H9 (cell line): Measurements from ENCODE around the gene GPD2. TPM values are rescaled to one million over a fixed set of nuclear protein-coding genes. Genes with fewer than 3 reads are reported as not detected.

Experiments
- DNase-seq: peaks from one replicate; pipeline ENCODE4 v3.0.0-alpha.2; 2017
- H2AFZ ChIP-seq: one replicate; pipeline ENCODE4 v1.6.1; 2013; ENCODE audit warnings: mild to moderate bottlenecking, low read length, control low read depth, moderate library complexity
- H2AK5ac ChIP-seq: 2 replicates; pipeline ENCODE4 v1.6.1; 2013; ENCODE audit warnings: low read length, control low read depth, mixed read lengths; ENCODE audit not compliant: insufficient read length
- H2BK120ac ChIP-seq: one replicate; pipeline ENCODE4 v1.6.1; 2013; ENCODE audit warnings: low read depth, mild to moderate bottlenecking, low read length, control low read depth, inconsistent platforms; ENCODE audit not compliant: poor library complexity, severe bottlenecking
- H2BK12ac ChIP-seq: 2 replicates; pipeline ENCODE4 v1.6.1; 2013; ENCODE audit warnings: low read length, control low read depth, mixed read lengths, low read depth; ENCODE audit not compliant: insufficient read length
- H2BK15ac ChIP-seq: 2 replicates; pipeline ENCODE4 v1.6.1; 2013; ENCODE audit warnings: low read depth, low read length, control low read depth
- H2BK20ac ChIP-seq: one replicate; pipeline ENCODE4 v1.6.1; 2013; ENCODE audit warnings: low read depth, mild to moderate bottlenecking, low read length, control low read depth, inconsistent platforms; ENCODE audit not compliant: poor library complexity, severe bottlenecking
- H2BK5ac ChIP-seq: 2 replicates; pipeline ENCODE4 v1.6.1; 2013; ENCODE audit warnings: low read length, control low read depth, mixed read lengths; ENCODE audit not compliant: insufficient read length
- H3K14ac ChIP-seq: 2 replicates; pipeline ENCODE4 v1.6.1; 2013; ENCODE audit warnings: low read length, control low read depth; ENCODE audit not compliant: insufficient read depth
- H3K18ac ChIP-seq: 2 replicates; pipeline ENCODE4 v1.6.1; 2013; ENCODE audit warnings: low read depth, mild to moderate bottlenecking, mixed read lengths, low read length, control low read depth; ENCODE audit not compliant: insufficient read length
- H3K23ac ChIP-seq: 2 replicates; pipeline ENCODE4 v1.6.1; 2013; ENCODE audit warnings: low read length, control low read depth, mixed read lengths, low read depth; ENCODE audit not compliant: insufficient read length
- H3K23me2 ChIP-seq: 2 replicates; pipeline ENCODE4 v1.6.1; 2013; ENCODE audit warnings: low read depth, mild to moderate bottlenecking, mixed read lengths, low read length, control low read depth; ENCODE audit not compliant: insufficient read length, poor library complexity, severe bottlenecking
- H3K27ac ChIP-seq: 2 replicates; pipeline ENCODE4 v1.5.1; 2013; ENCODE audit warnings: low read length, control low read depth, mixed read lengths, low read depth; ENCODE audit not compliant: insufficient read length
- H3K27me3 ChIP-seq: 2 replicates; pipeline ENCODE4 v1.6.1; 2013; ENCODE audit warnings: low read length, control low read depth, inconsistent platforms; ENCODE audit not compliant: insufficient read depth
- H3K4ac ChIP-seq: 2 replicates; pipeline ENCODE4 v1.6.1; 2013; ENCODE audit warnings: low read depth, mild to moderate bottlenecking, control low read depth, inconsistent platforms, low read length, moderate library complexity
- H3K4me1 ChIP-seq: 2 replicates; pipeline ENCODE4 v1.6.1; 2013; ENCODE audit warnings: low read length, control low read depth, inconsistent platforms; ENCODE audit not compliant: insufficient read depth
- H3K4me2 ChIP-seq: 2 replicates; pipeline ENCODE4 v1.6.1; 2013; ENCODE audit warnings: low read length, control low read depth, mixed read lengths; ENCODE audit not compliant: insufficient read length, insufficient read depth
- H3K56ac ChIP-seq: 2 replicates; pipeline ENCODE4 v1.6.1; 2013; ENCODE audit warnings: low read depth, mild to moderate bottlenecking, mixed read lengths, low read length, control low read depth; ENCODE audit not compliant: insufficient read length
- H3K79me1 ChIP-seq: 2 replicates; pipeline ENCODE4 v1.6.1; 2013; ENCODE audit warnings: low read depth, mild to moderate bottlenecking, moderate library complexity, low read length, control low read depth, inconsistent platforms; ENCODE audit not compliant: insufficient read depth, poor library complexity, severe bottlenecking
- H3K79me2 ChIP-seq: 2 replicates; pipeline ENCODE4 v1.6.1; 2013; ENCODE audit warnings: low read length, control low read depth, inconsistent platforms; ENCODE audit not compliant: insufficient read depth
- H3K9ac ChIP-seq: 2 replicates; pipeline ENCODE4 v1.6.1; 2013; ENCODE audit warnings: low read length, control low read depth, mixed read lengths; ENCODE audit not compliant: insufficient read length; ENCODE audit errors: extremely low read depth
- H3K9me3 ChIP-seq: one replicate; pipeline ENCODE4 v1.6.1; 2013; ENCODE audit warnings: low read depth, low read length, inconsistent platforms; ENCODE audit not compliant: control insufficient read depth
- H3T11ph ChIP-seq: one replicate; pipeline ENCODE4 v1.6.1; 2013; ENCODE audit warnings: mild to moderate bottlenecking, low read length, control low read depth, inconsistent platforms
- H4K20me1 ChIP-seq: one replicate; pipeline ENCODE4 v1.6.1; 2013; ENCODE audit not compliant: control insufficient read depth, insufficient read length, insufficient read depth
- H4K5ac ChIP-seq: 2 replicates; pipeline ENCODE4 v1.6.1; 2013; ENCODE audit warnings: low read depth, mild to moderate bottlenecking, mixed read lengths, low read length, control low read depth; ENCODE audit not compliant: insufficient read length
- H4K8ac ChIP-seq: replicated peaks from 2 replicates; pipeline ENCODE4 v1.6.1; 2013; ENCODE audit warnings: low read length, control low read depth, mixed read lengths, low read depth; ENCODE audit not compliant: insufficient read length
- H4K91ac ChIP-seq: 2 replicates; pipeline ENCODE4 v1.6.1; 2013; ENCODE audit warnings: low read depth, mild to moderate bottlenecking, moderate library complexity, mixed read lengths, low read length, control low read depth; ENCODE audit not compliant: insufficient read length
- H3K27ac Mint-ChIP-seq, 3 experiments: 2 replicates in 2 of 3; 3 replicates in 1 of 3; pipeline ENCODE4 v1.8.0; 2020 to 2021; ENCODE audit warnings: mixed read lengths in 3 of 3, mild to moderate bottlenecking in 1 of 3, moderate library complexity in 1 of 3
- H3K27me3 Mint-ChIP-seq: 2 replicates; pipeline ENCODE4 v1.8.0; 2021; ENCODE audit warnings: low read depth, mild to moderate bottlenecking, moderate library complexity, mixed read lengths
- H3K36me3 Mint-ChIP-seq, 3 experiments: 2 replicates in 2 of 3; 3 replicates in 1 of 3; pipeline ENCODE4 v1.8.0; 2020 to 2021; ENCODE audit warnings: low read depth in 3 of 3, mixed read lengths in 3 of 3; ENCODE audit not compliant: insufficient read depth in 1 of 3
- H3K4me1 Mint-ChIP-seq, 2 experiments: 2 replicates each; pipeline ENCODE4 v1.8.0; 2020; ENCODE audit warnings: mixed read lengths in 2 of 2
- H3K4me3 Mint-ChIP-seq, 2 experiments: 2 replicates in 1 of 2; 3 replicates in 1 of 2; pipeline ENCODE4 v1.8.0; 2020 to 2021; ENCODE audit warnings: mild to moderate bottlenecking in 2 of 2, mixed read lengths in 2 of 2, moderate library complexity in 1 of 2
- H3K9me3 Mint-ChIP-seq, 2 experiments: 2 replicates in 1 of 2; 3 replicates in 1 of 2; pipeline ENCODE4 v1.8.0; 2020; ENCODE audit warnings: mild to moderate bottlenecking in 2 of 2, mixed read lengths in 2 of 2, moderate library complexity in 1 of 2
- total RNA-seq: library from RNA; stranded (reverse); gene quantifications from 2 replicates; pipeline ENCODE4 v1.2.1, GENCODE V29; 2021
- TF ChIP-seq, protein P1 (sequence below): fragments of 200-600 bp; sonication (generic); conservative IDR thresholded peaks from 3 replicates; pipeline ENCODE4 v1.8.0; 2021; ENCODE audit warnings: antibody characterized with exemption, mild to moderate bottlenecking

Gene GPD2
- total RNA-seq, 1 experiment from 2014 or later = 46.0 TPM

DNA sequence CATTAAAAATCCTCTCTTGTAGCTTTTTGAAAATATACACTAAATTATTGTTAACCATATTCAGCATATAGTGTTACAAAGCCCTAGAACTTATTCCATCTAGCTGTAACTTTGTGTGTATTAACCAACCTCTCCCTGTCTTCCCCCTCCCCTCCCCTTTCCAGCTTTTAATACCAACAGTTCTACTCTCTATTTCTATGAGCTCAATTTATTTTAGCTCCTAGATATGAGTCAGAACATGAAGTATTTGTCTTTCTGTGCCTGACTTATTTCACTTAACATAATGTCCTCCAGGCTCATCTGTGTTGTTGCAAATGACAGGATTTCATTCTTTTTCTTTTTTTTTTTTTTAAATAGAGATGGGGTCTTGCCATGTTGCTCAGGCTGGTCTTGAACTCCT, 45.1 kb downstream of the GPD2 start:
- Histone ChIP-seq H3K9ac (no peak overlapping the region), H2BK5ac (no peak overlapping the region), H3K56ac (no peak overlapping the region), H2BK12ac (no peak overlapping the region), H3K4me1 (no peaks in the 10 kb centered on the region), H4K91ac (no peak overlapping the region), H3K23me2 (no peaks in the 10 kb centered on the region), H2BK20ac (no peak overlapping the region), H2AFZ (no peak overlapping the region), H3K14ac (no peak overlapping the region), H3T11ph (no peak overlapping the region), H3K27me3 (no peaks in the 10 kb centered on the region), H3K23ac (no peak overlapping the region), H3K79me2 (no peaks in the 10 kb centered on the region), H2AK5ac (no peak overlapping the region), H3K9me3 (no peaks in the 10 kb centered on the region), H2BK120ac (no peak overlapping the region), H3K18ac (no peak overlapping the region), H3K27ac (no peak overlapping the region), H4K5ac (no peak overlapping the region), H3K4ac (no peak overlapping the region), H2BK15ac (no peak overlapping the region), H3K79me1 (no peaks in the 10 kb centered on the region), H3K4me2 (no peak overlapping the region), H4K8ac (no peak overlapping the region), H4K20me1 (no peaks in the 10 kb centered on the region)
- Mint-ChIP-seq H3K4me3 (no peak overlapping the region), H3K27ac (no peak overlapping the region), H3K4me1 (peaks cover 7 to 17% of the 10 kb centered on the region in 2 experiments), H3K36me3 (peaks cover 4 to 7% (median 4%) of the 10 kb centered on the region in 3 experiments; a peak in 4 of 7 replicates), H3K9me3 (no peaks in the 10 kb centered on the region), H3K27me3 (no peaks in the 10 kb centered on the region)
- DNase-seq = no peak
- TF ChIP-seq, protein P1, sequence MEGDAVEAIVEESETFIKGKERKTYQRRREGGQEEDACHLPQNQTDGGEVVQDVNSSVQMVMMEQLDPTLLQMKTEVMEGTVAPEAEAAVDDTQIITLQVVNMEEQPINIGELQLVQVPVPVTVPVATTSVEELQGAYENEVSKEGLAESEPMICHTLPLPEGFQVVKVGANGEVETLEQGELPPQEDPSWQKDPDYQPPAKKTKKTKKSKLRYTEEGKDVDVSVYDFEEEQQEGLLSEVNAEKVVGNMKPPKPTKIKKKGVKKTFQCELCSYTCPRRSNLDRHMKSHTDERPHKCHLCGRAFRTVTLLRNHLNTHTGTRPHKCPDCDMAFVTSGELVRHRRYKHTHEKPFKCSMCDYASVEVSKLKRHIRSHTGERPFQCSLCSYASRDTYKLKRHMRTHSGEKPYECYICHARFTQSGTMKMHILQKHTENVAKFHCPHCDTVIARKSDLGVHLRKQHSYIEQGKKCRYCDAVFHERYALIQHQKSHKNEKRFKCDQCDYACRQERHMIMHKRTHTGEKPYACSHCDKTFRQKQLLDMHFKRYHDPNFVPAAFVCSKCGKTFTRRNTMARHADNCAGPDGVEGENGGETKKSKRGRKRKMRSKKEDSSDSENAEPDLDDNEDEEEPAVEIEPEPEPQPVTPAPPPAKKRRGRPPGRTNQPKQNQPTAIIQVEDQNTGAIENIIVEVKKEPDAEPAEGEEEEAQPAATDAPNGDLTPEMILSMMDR = no peak
